ENCODE results near the gene SYS1. TPM values are rescaled to one million over a fixed set of nuclear protein-coding genes. Genes with fewer than 3 reads are reported as not detected.

SYS1 gene
- polyA plus RNA-seq, 1 donor from 2014 or later, result 16.1 TPM

DNA sequence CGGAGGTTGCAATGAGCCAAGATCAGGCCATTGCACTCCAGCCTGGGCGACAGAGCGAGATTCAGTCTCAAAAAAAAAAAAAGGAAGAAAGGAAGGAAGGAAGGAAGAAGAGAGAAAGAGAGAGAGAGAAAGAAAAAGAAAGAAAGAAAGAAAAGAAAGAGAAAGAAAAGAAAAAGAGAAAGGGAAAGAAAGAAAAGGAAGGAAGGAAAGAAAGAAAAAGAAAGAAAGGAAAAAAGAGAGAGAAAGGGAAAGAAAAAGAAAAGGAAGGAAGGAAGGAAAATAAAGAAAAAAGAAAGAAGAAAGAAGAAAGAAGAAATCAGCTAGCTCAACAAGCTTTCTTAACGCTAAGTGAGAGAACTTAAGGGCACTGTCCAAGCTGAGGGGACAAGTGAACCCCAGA lies 47.3 kb upstream of the SYS1 start:
- Histone ChIP-seq H3K9me2 (ENCODE audit: insufficient read depth, low read length) (no peaks in the 10 kb centered on the region), H3K4me3 (ENCODE audit: low read length) (no peak overlapping the region), H3K36me3 (ENCODE audit: insufficient read depth, low read length) (no peaks in the 10 kb centered on the region), H3K9ac (ENCODE audit: low read length) (no peak overlapping the region), H3K4me2 (ENCODE audit: low read length) (no peak overlapping the region), H4K20me1 (ENCODE audit: insufficient read depth) (no peaks in the 10 kb centered on the region), H3K27me3 (ENCODE audit: insufficient read depth, low read depth, low read length) (no peaks in the 10 kb centered on the region), H3F3A (ENCODE audit: insufficient read depth, low read length, poor library complexity, severe bottlenecking) (no peaks in the 10 kb centered on the region), H3K79me2 (replicated peaks; ENCODE audit: insufficient read depth, low read length) (no peaks in the 10 kb centered on the region), H2AFZ (ENCODE audit: low read depth, low read length) (no peak overlapping the region), H3K27ac (ENCODE audit: low read length) (no peak overlapping the region), H3K9me3 (ENCODE audit: low read length) (no peaks in the 10 kb centered on the region)
- TF ChIP-seq MXI1 (conservative IDR thresholded peaks at IDR 0.05; ENCODE audit: poor library complexity, severe bottlenecking), result no peak
- no peak for TF ChIP-seq RAD21 (conservative IDR thresholded peaks at IDR 0.05)
- no peak for TF ChIP-seq EZH2 (IDR thresholded peaks at IDR 0.05; ENCODE audit: borderline replicate concordance, insufficient read depth, low read length, poor library complexity, severe bottlenecking)
- TF ChIP-seq SMC3 (conservative IDR thresholded peaks at IDR 0.05; ENCODE audit: poor library complexity), result no peak
- TF ChIP-seq, protein P1, sequence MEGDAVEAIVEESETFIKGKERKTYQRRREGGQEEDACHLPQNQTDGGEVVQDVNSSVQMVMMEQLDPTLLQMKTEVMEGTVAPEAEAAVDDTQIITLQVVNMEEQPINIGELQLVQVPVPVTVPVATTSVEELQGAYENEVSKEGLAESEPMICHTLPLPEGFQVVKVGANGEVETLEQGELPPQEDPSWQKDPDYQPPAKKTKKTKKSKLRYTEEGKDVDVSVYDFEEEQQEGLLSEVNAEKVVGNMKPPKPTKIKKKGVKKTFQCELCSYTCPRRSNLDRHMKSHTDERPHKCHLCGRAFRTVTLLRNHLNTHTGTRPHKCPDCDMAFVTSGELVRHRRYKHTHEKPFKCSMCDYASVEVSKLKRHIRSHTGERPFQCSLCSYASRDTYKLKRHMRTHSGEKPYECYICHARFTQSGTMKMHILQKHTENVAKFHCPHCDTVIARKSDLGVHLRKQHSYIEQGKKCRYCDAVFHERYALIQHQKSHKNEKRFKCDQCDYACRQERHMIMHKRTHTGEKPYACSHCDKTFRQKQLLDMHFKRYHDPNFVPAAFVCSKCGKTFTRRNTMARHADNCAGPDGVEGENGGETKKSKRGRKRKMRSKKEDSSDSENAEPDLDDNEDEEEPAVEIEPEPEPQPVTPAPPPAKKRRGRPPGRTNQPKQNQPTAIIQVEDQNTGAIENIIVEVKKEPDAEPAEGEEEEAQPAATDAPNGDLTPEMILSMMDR (IDR thresholded peaks at IDR 0.05; ENCODE audit: poor library complexity, severe bottlenecking), result no peak
- TF ChIP-seq TAF1 (IDR thresholded peaks at IDR 0.05; ENCODE audit: low read depth), result no peak
- no peak for TF ChIP-seq EP300 (conservative IDR thresholded peaks at IDR 0.05; ENCODE audit: poor library complexity, severe bottlenecking)
- TF ChIP-seq POLR2AphosphoS5 (IDR thresholded peaks at IDR 0.05), result no peak
- TF ChIP-seq, protein P2, sequence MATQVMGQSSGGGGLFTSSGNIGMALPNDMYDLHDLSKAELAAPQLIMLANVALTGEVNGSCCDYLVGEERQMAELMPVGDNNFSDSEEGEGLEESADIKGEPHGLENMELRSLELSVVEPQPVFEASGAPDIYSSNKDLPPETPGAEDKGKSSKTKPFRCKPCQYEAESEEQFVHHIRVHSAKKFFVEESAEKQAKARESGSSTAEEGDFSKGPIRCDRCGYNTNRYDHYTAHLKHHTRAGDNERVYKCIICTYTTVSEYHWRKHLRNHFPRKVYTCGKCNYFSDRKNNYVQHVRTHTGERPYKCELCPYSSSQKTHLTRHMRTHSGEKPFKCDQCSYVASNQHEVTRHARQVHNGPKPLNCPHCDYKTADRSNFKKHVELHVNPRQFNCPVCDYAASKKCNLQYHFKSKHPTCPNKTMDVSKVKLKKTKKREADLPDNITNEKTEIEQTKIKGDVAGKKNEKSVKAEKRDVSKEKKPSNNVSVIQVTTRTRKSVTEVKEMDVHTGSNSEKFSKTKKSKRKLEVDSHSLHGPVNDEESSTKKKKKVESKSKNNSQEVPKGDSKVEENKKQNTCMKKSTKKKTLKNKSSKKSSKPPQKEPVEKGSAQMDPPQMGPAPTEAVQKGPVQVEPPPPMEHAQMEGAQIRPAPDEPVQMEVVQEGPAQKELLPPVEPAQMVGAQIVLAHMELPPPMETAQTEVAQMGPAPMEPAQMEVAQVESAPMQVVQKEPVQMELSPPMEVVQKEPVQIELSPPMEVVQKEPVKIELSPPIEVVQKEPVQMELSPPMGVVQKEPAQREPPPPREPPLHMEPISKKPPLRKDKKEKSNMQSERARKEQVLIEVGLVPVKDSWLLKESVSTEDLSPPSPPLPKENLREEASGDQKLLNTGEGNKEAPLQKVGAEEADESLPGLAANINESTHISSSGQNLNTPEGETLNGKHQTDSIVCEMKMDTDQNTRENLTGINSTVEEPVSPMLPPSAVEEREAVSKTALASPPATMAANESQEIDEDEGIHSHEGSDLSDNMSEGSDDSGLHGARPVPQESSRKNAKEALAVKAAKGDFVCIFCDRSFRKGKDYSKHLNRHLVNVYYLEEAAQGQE (IDR thresholded peaks at IDR 0.05; ENCODE audit: borderline replicate concordance), result no peak

DNA sequence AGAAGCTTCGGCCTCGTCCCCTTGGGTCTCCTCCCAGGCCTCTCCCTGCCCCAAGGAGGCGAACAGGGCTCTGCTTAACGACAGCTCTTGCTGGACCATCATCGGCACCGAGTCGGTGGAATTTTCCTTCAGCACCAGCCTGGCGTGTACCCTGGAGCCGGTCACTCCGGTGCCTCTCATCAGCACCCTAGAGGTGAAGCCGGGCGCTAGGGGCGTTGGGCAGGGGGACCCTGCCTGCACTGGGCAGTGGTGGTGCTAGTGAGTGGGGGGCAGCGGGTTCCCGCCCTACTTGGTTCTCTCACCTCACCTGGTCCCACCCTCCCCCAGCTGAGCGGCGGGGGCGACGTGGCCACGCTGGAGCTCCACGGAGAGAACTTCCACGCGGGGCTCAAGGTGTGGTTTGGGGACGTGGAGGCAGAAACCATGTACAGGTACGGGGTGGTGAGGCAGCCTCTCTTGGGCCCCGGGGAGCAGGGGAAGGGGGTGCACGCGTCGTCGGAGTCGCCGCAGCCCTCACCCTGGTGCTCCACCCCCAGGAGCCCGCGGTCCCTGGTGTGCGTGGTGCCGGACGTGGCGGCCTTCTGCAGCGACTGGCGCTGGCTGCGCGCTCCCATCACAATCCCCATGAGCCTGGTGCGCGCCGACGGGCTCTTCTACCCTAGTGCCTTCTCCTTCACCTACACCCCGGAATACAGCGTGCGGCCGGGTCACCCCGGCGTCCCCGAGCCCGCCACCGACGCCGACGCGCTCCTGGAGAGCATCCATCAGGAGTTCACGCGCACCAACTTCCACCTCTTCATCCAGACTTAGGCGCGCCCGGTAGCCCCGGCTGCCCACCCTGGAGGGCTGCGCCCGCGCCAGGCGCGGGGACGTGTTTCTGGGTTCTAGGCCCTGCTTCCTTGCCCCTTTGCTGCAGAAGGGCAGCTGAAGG lies 46.5 kb upstream of the SYS1 start:
- Histone ChIP-seq H3K36me3 (ENCODE audit: insufficient read depth, low read length) (no peaks in the 10 kb centered on the region), H3K27ac (ENCODE audit: low read length) (no peak overlapping the region), H3K4me3 (ENCODE audit: low read length) (no peak overlapping the region), H3K27me3 (ENCODE audit: insufficient read depth, low read depth, low read length) (no peaks in the 10 kb centered on the region), H3K79me2 (replicated peaks; ENCODE audit: insufficient read depth, low read length) (no peaks in the 10 kb centered on the region), H3K9me2 (ENCODE audit: insufficient read depth, low read length) (no peaks in the 10 kb centered on the region), H4K20me1 (ENCODE audit: insufficient read depth) (no peaks in the 10 kb centered on the region), H3F3A (ENCODE audit: insufficient read depth, low read length, poor library complexity, severe bottlenecking) (no peaks in the 10 kb centered on the region), H2AFZ (ENCODE audit: low read depth, low read length) (no peak overlapping the region), H3K4me2 (ENCODE audit: low read length) (no peak overlapping the region), H3K9me3 (ENCODE audit: low read length) (no peaks in the 10 kb centered on the region), H3K9ac (ENCODE audit: low read length) (no peak overlapping the region)
- TF ChIP-seq EZH2 (IDR thresholded peaks at IDR 0.05; ENCODE audit: borderline replicate concordance, insufficient read depth, low read length, poor library complexity, severe bottlenecking) (no peak), TAF1 (IDR thresholded peaks at IDR 0.05; ENCODE audit: low read depth) (no peak), POLR2AphosphoS5 (IDR thresholded peaks at IDR 0.05) (no peak), RAD21 (conservative IDR thresholded peaks at IDR 0.05) (no peak)
- TF ChIP-seq, protein P2 (IDR thresholded peaks at IDR 0.05; ENCODE audit: borderline replicate concordance), result no peak

Measured in neural cell (in vitro differentiated cells).